Head of caudate nucleus (tissue), 42 donors: ENCODE measurements around the gene TBX6.

Source experiments
- DNase-seq, 42 donors: peaks; one replicate each; pipeline versions ENCODE4 v3.0.0 to v3.0.0-alpha.2; 2020 to 2021; ENCODE audit warnings: mixed read lengths in 7 of 42
- intact Hi-C: fragments of 100-400 bp; cut with DNase I; formaldehyde crosslinking; loops from one replicate; pipeline ENCODE4 v1.15.0; 2022

The TBX6 gene

GRCh38 chr16:30070490-30070889 is 21.2 kb downstream of the TBX6 start:
- intact Hi-C loops: no loop called here
- no peak for DNase-seq

- intact Hi-C loops: loop anchor here (5.0 kb wide), 1 partner anchor 52 kb away; the partner anchor contains the start of gene MAPK3
- peak in 23 of 42 donors; percentile 9 to 63 (median 36) for DNase-seq
Observed at GRCh38 chr16:30069611-30070462, 21.9 kb downstream of the TBX6 start.

- intact Hi-C loops: loop anchor here (5.0 kb wide), 1 partner anchor 53 kb away; the partner anchor contains the start of gene MAPK3
Observed at GRCh38 chr16:30068750-30069610, 22.7 kb downstream of the TBX6 start.

GRCh38 chr16:30068333-30068732 is 23.4 kb downstream of the TBX6 start:
- no peak for DNase-seq
- intact Hi-C loops: loop anchor here (5.0 kb wide), 1 partner anchor 54 kb away; the partner anchor contains the start of gene MAPK3

More at GRCh38 chr16:30068750-30069610, 22.7 kb downstream of the TBX6 start:
- DNase-seq: peak in 20 of 42 donors; percentile 19 to 64 (median 40)

- DNase-seq: no peak
- intact Hi-C loops: loop anchor here (5.0 kb wide), 1 partner anchor 55 kb away; the partner anchor contains the start of gene MAPK3
Observed at GRCh38 chr16:30067584-30067916, 24.2 kb downstream of the TBX6 start.

- intact Hi-C loops: loop anchor here (5.0 kb wide), 1 partner anchor 55 kb away; the partner anchor contains the start of gene MAPK3
Observed at GRCh38 chr16:30066761-30067583, 24.8 kb downstream of the TBX6 start.

GRCh38 chr16:30065943-30066760 is 25.6 kb downstream of the TBX6 start:
- intact Hi-C loops: loop anchor here (5.0 kb wide), 1 partner anchor 56 kb away; the partner anchor contains the start of gene MAPK3
- peak in 15 of 42 donors; percentile 10 to 59 (median 30) for DNase-seq

More at GRCh38 chr16:30066761-30067583, 24.8 kb downstream of the TBX6 start:
- DNase-seq: peak in 22 of 42 donors; percentile 18 to 67 (median 41)

- intact Hi-C loops: loop anchor here (5.0 kb wide), 1 partner anchor 57 kb away; the partner anchor contains the start of gene MAPK3
- DNase-seq: peak; percentile 94 to 99 (median 98)
Observed at GRCh38 chr16:30065102-30065942, 26.4 kb downstream of the TBX6 start, which contains the start of gene ALDOA. Gene ALDOA, plus strand, starts transcription at chr16:30065760. Its CDS starts 1,138 bp downstream, at chr16:30066898.

- peak in 2 of 42 donors; percentile 9 to 15 for DNase-seq
- intact Hi-C loops: loop anchor here (5.0 kb wide), 1 partner anchor 58 kb away; the partner anchor contains the start of gene MAPK3
Observed at GRCh38 chr16:30064729-30065101, 27.0 kb downstream of the TBX6 start.

GRCh38 chr16:30063893-30064728 is 27.6 kb downstream of the TBX6 start:
- peak; percentile 67 to 93 (median 83) for DNase-seq
- intact Hi-C loops: no loop called here

GRCh38 chr16:30063278-30063892 is 28.3 kb downstream of the TBX6 start:
- intact Hi-C loops: no loop called here
- DNase-seq: peak in 4 of 42 donors; percentile 12 to 41 (median 29)

GRCh38 chr16:30060836-30061554 is 30.7 kb downstream of the TBX6 start:
- intact Hi-C loops: no loop called here
- DNase-seq: no peak

GRCh38 chr16:30060346-30060745 is 31.4 kb downstream of the TBX6 start:
- no peak for DNase-seq
- intact Hi-C loops: no loop called here

- DNase-seq: peak in 9 of 42 donors; percentile 25 to 53 (median 37)
- intact Hi-C loops: loop anchor here (10.0 kb wide), 1 partner anchor 60 kb away; the partner anchor contains the start of genes HIRIP3 and INO80E
Observed at GRCh38 chr16:30054959-30055553, 36.7 kb downstream of the TBX6 start.
